ENCODE data around the gene ROBO2. TPM values are rescaled to one million over a fixed set of nuclear protein-coding genes. Genes with fewer than 3 reads are reported as not detected.

ROBO2 gene
- total and polyA plus RNA-seq, 10 of the 15 experiments (the other 5 are each of a cell fraction or from before 2014, with no cell fraction given), result 0.22 to 2.5 (median 0.81) TPM

DNA sequence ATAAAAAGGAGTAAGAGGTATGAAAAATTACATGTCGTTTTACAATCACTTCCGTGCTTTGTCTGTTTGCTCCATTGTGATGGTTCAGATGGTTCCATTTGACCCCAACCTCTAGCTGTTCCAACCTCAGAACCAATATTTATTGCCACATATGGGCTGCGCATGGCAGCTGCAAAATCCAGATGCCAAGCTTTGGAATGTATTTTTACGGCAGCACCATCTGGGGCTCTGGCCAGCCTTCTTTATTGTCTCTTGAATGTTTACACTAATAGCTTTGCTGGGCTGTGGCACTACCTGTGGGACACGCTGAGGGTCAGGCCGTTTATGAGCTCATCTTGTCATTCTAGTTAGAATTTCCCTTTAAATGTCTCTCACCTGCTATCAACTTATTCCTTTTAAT is 219.8 kb downstream of the ROBO2 start:
- Histone ChIP-seq H3K9me3 (replicated peaks; ENCODE audit: control insufficient read depth, insufficient read depth, low read length) (no peaks in the 10 kb centered on the region), H3K36me3 (ENCODE audit: control insufficient read depth in 2 of 2, insufficient read depth in 2 of 2, low read length in 1 of 2) (no peaks in the 10 kb centered on the region), H3K4me3 (no peak overlapping the region), H3K4me2 (ENCODE audit: control insufficient read depth, insufficient read depth) (no peak overlapping the region), H3K27me3 (replicated peaks in 1 of 2; ENCODE audit: control insufficient read depth in 2 of 2, insufficient read depth in 2 of 2, low read length in 1 of 2) (no peaks in the 10 kb centered on the region), H3K4me1 (ENCODE audit: control insufficient read depth, insufficient read depth, low read length) (no peaks in the 10 kb centered on the region), H4K20me1 (ENCODE audit: control insufficient read depth, insufficient read depth) (no peaks in the 10 kb centered on the region), H3K27ac (ENCODE audit: control insufficient read depth, insufficient read depth) (no peak overlapping the region), H2AFZ (ENCODE audit: control insufficient read depth, low read depth, low read length) (no peak overlapping the region), H3K9ac (ENCODE audit: control insufficient read depth, insufficient read depth, low read length) (no peak overlapping the region), H3K79me2 (ENCODE audit: control insufficient read depth, insufficient read depth, low read length) (no peaks in the 10 kb centered on the region)
- TF ChIP-seq POU2F2 (IDR thresholded peaks at IDR 0.05; ENCODE audit: borderline replicate concordance, low read depth, low read length) (no peak), TBL1XR1 (IDR thresholded peaks at IDR 0.05; ENCODE audit: low read depth, low read length) (no peak), NR2C1 (IDR thresholded peaks at IDR 0.05) (no peak), FOS (IDR thresholded peaks at IDR 0.05; ENCODE audit: borderline replicate concordance, extremely low read depth, insufficient read length) (no peak), ZZZ3 (IDR thresholded peaks at IDR 0.05; ENCODE audit: control insufficient read depth, insufficient read length, low read depth) (no peak), CEBPB (IDR thresholded peaks at IDR 0.05; ENCODE audit: borderline replicate concordance in 1 of 2, low read depth in 2 of 2, low read length in 2 of 2) (no peak), ASH2L (IDR thresholded peaks at IDR 0.05; ENCODE audit: borderline replicate concordance, low read depth) (no peak), MYB (IDR thresholded peaks at IDR 0.05; ENCODE audit: borderline replicate concordance, low read depth, low read length) (no peak), BHLHE40 (IDR thresholded peaks at IDR 0.05; ENCODE audit: borderline replicate concordance in 1 of 2, low read depth in 2 of 2, low read length in 1 of 2) (no peak), ZNF622 (IDR thresholded peaks at IDR 0.05) (no peak), ZNF274 (IDR thresholded peaks at IDR 0.05; ENCODE audit: insufficient read depth, insufficient read length) (no peak), NFIC (IDR thresholded peaks at IDR 0.05; ENCODE audit: low read depth, low read length) (no peak), RAD21 (IDR thresholded peaks at IDR 0.05; ENCODE audit: insufficient read depth, low read depth, low read length) (no peak), IKZF1 (conservative IDR thresholded peaks at IDR 0.05) (no peak)
- TF ChIP-seq, protein P1, sequence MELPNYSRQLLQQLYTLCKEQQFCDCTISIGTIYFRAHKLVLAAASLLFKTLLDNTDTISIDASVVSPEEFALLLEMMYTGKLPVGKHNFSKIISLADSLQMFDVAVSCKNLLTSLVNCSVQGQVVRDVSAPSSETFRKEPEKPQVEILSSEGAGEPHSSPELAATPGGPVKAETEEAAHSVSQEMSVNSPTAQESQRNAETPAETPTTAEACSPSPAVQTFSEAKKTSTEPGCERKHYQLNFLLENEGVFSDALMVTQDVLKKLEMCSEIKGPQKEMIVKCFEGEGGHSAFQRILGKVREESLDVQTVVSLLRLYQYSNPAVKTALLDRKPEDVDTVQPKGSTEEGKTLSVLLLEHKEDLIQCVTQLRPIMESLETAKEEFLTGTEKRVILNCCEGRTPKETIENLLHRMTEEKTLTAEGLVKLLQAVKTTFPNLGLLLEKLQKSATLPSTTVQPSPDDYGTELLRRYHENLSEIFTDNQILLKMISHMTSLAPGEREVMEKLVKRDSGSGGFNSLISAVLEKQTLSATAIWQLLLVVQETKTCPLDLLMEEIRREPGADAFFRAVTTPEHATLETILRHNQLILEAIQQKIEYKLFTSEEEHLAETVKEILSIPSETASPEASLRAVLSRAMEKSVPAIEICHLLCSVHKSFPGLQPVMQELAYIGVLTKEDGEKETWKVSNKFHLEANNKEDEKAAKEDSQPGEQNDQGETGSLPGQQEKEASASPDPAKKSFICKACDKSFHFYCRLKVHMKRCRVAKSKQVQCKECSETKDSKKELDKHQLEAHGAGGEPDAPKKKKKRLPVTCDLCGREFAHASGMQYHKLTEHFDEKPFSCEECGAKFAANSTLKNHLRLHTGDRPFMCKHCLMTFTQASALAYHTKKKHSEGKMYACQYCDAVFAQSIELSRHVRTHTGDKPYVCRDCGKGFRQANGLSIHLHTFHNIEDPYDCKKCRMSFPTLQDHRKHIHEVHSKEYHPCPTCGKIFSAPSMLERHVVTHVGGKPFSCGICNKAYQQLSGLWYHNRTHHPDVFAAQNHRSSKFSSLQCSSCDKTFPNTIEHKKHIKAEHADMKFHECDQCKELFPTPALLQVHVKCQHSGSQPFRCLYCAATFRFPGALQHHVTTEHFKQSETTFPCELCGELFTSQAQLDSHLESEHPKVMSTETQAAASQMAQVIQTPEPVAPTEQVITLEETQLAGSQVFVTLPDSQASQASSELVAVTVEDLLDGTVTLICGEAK (IDR thresholded peaks at IDR 0.05; ENCODE audit: borderline replicate concordance), result no peak
- TF ChIP-seq, protein P2, sequence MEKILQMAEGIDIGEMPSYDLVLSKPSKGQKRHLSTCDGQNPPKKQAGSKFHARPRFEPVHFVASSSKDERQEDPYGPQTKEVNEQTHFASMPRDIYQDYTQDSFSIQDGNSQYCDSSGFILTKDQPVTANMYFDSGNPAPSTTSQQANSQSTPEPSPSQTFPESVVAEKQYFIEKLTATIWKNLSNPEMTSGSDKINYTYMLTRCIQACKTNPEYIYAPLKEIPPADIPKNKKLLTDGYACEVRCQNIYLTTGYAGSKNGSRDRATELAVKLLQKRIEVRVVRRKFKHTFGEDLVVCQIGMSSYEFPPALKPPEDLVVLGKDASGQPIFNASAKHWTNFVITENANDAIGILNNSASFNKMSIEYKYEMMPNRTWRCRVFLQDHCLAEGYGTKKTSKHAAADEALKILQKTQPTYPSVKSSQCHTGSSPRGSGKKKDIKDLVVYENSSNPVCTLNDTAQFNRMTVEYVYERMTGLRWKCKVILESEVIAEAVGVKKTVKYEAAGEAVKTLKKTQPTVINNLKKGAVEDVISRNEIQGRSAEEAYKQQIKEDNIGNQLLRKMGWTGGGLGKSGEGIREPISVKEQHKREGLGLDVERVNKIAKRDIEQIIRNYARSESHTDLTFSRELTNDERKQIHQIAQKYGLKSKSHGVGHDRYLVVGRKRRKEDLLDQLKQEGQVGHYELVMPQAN (conservative IDR thresholded peaks at IDR 0.05), result no peak
- TF ChIP-seq, protein P3, sequence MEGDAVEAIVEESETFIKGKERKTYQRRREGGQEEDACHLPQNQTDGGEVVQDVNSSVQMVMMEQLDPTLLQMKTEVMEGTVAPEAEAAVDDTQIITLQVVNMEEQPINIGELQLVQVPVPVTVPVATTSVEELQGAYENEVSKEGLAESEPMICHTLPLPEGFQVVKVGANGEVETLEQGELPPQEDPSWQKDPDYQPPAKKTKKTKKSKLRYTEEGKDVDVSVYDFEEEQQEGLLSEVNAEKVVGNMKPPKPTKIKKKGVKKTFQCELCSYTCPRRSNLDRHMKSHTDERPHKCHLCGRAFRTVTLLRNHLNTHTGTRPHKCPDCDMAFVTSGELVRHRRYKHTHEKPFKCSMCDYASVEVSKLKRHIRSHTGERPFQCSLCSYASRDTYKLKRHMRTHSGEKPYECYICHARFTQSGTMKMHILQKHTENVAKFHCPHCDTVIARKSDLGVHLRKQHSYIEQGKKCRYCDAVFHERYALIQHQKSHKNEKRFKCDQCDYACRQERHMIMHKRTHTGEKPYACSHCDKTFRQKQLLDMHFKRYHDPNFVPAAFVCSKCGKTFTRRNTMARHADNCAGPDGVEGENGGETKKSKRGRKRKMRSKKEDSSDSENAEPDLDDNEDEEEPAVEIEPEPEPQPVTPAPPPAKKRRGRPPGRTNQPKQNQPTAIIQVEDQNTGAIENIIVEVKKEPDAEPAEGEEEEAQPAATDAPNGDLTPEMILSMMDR (IDR thresholded peaks at IDR 0.05 in 2 of 3, conservative IDR thresholded peaks at IDR 0.05 in 1 of 3; ENCODE audit: control insufficient read depth in 2 of 3, extremely low read depth in 1 of 3, insufficient read depth in 1 of 3, low read depth in 3 of 3, low read length in 3 of 3), result no peak
- intact Hi-C loops (cut with micrococcal nuclease; ENCODE audit: unreplicated experiment) (loop anchor here (5.0 to 10.0 kb wide), 2 partner anchors 507 to 675 kb away; no protein-coding TSS in a partner anchor), in situ Hi-C loops (cut with MboI) (loop anchor here (10.0 kb wide), 1 partner anchor 225 kb away; no protein-coding TSS in a partner anchor)
- CTCF ChIA-PET, result interaction anchor here (3.0 kb wide), 1 partner anchor 11 kb away, joined by 9 read pairs; no protein-coding TSS in a partner anchor
- FAIRE-seq (no peak), DNase-seq (ENCODE audit: low read depth, low spot score) (no peak), ATAC-seq (no peak)
- BruUV-seq (replicated peaks), result no TSS peak
- RAD21 ChIA-PET (ENCODE audit: unreplicated experiment), result no interaction called here
- WGBS (ENCODE audit: insufficient coverage, insufficient replicate concordance, low lambda C conversion rate, missing lambda C conversion rate), result 40% methylated on average over 6 of the region's 6 CpGs
- SMC1A ChIA-PET (ENCODE audit: uncharacterized antibody, unreplicated experiment), result no interaction called here
- POLR2A ChIA-PET, result no interaction called here

Measured in GM12878 (cell line).